SK-N-SH treated with all-trans-retinoic acid at 6 μM for 48 hours (cell line): ENCODE measurements around the gene ATP8A2.

ENCODE experiments used
- ARNTL ChIP-seq: fragments of 450-650 bp; formaldehyde crosslinking; IDR thresholded peaks from 2 replicates; pipeline ENCODE4 v1.5.0; 2020; ENCODE audit warnings: low read depth, mild to moderate bottlenecking, moderate library complexity, borderline replicate concordance
- CREB5 ChIP-seq: fragments of 250-450 bp; sonication (Bioruptor Pico); IDR thresholded peaks from 2 replicates; pipeline ENCODE4 v1.5.1; 2020; ENCODE audit warnings: low read depth, mild to moderate bottlenecking, moderate library complexity
- ESRRG ChIP-seq: fragments of 250-450 bp; sonication (Bioruptor Pico); IDR thresholded peaks from 2 replicates; pipeline ENCODE4 v1.6.1; 2021; ENCODE audit warnings: mild to moderate bottlenecking
- GLIS3 ChIP-seq: fragments of 250-450 bp; sonication (Bioruptor Pico); IDR thresholded peaks from 2 replicates; pipeline ENCODE4 v1.5.0; 2020; ENCODE audit warnings: mild to moderate bottlenecking, moderate library complexity
- OSR1 ChIP-seq: fragments of 250-450 bp; sonication (Bioruptor Pico); IDR thresholded peaks from 2 replicates; pipeline ENCODE4 v1.8.0; 2022; ENCODE audit warnings: moderate library complexity, mild to moderate bottlenecking, inconsistent platforms
- PATZ1 ChIP-seq: fragments of 250-450 bp; sonication (Bioruptor Pico); IDR thresholded peaks from 2 replicates; pipeline ENCODE4 v1.8.0; 2020; ENCODE audit warnings: mild to moderate bottlenecking, moderate library complexity, borderline replicate concordance
- POU6F1 ChIP-seq: fragments of 250-450 bp; sonication (Bioruptor Pico); IDR thresholded peaks from 2 replicates; pipeline ENCODE4 v1.8.0; 2021; ENCODE audit warnings: low read depth, mild to moderate bottlenecking, moderate library complexity, borderline replicate concordance
- RARB ChIP-seq: fragments of 250-450 bp; sonication (Bioruptor Pico); IDR thresholded peaks from 2 replicates; pipeline ENCODE4 v1.8.0; 2021; ENCODE audit warnings: mild to moderate bottlenecking, moderate library complexity
- SNAI2 ChIP-seq: fragments of 250-450 bp; sonication (Bioruptor Pico); IDR thresholded peaks from 2 replicates; pipeline ENCODE4 v1.5.0; 2020; ENCODE audit warnings: mild to moderate bottlenecking, moderate library complexity
- TOX ChIP-seq: fragments of 250-450 bp; sonication (Bioruptor Pico); IDR thresholded peaks from 2 replicates; pipeline ENCODE4 v1.8.0; 2021; ENCODE audit warnings: mild to moderate bottlenecking, moderate library complexity, borderline replicate concordance
- ZC3H10 ChIP-seq: fragments of 250-450 bp; sonication (Bioruptor Pico); IDR thresholded peaks from 2 replicates; pipeline ENCODE4 v1.5.1; 2021; ENCODE audit warnings: mild to moderate bottlenecking, moderate library complexity
- ZFP3 ChIP-seq: fragments of 250-450 bp; sonication (Bioruptor Pico); IDR thresholded peaks from 2 replicates; pipeline ENCODE4 v1.5.0; 2020; ENCODE audit warnings: mild to moderate bottlenecking, moderate library complexity
- ZFP30 ChIP-seq: fragments of 450-650 bp; formaldehyde crosslinking; IDR thresholded peaks from 2 replicates; pipeline ENCODE4 v1.5.0; 2022; ENCODE audit warnings: mild to moderate bottlenecking, moderate library complexity
- ZNF8 ChIP-seq: fragments of 450-650 bp; formaldehyde crosslinking; IDR thresholded peaks from 2 replicates; pipeline ENCODE4 v1.5.0; 2020; ENCODE audit warnings: mild to moderate bottlenecking, moderate library complexity

- TF ChIP-seq ARNTL (no peak), PATZ1 (CRISPR knock-in tag) (no peak), CREB5 (CRISPR knock-in tag) (no peak), POU6F1 (CRISPR knock-in tag) (no peak), ZFP3 (CRISPR knock-in tag) (no peak), GLIS3 (CRISPR knock-in tag) (no peak), TOX (CRISPR knock-in tag) (no peak), ZC3H10 (no peak), RARB (CRISPR knock-in tag) (no peak), ZNF8 (CRISPR knock-in tag) (no peak), ZFP30 (no peak), OSR1 (CRISPR knock-in tag) (no peak), SNAI2 (CRISPR knock-in tag) (no peak), ESRRG (CRISPR knock-in tag) (no peak)
Measured at GRCh38 chr13:25525884-25526283, 154.1 kb downstream of the ATP8A2 start.
